OCI-LY3 (cell line): ENCODE results near the gene LRRC46.
A peak's percentile ranks its signal among the peaks of the same experiment; 100 is the strongest.

Source experiments
- H2AFZ ChIP-seq: fragments of 200-600, 300-600 bp; shearing (Covaris generic); 2 replicates; pipeline ENCODE4 v1.6.0; 2014; ENCODE audit warnings: antibody characterized with exemption, low read depth, low read length
- H3K27ac ChIP-seq: fragments of 200-600, 300-600 bp; sonication (generic); 2 replicates; pipeline ENCODE4 v1.5.1; 2014; ENCODE audit warnings: mild to moderate bottlenecking, low read length, moderate library complexity, mixed read lengths
- H3K27me3 ChIP-seq: fragments of 200-600, 300-600 bp; sonication (generic); 2 replicates; pipeline ENCODE4 v1.6.1; 2014; ENCODE audit warnings: low read depth, low read length, mixed read lengths
- H3K36me3 ChIP-seq: fragments of 200-600, 300-600 bp; sonication (generic); replicated peaks from 2 replicates; pipeline ENCODE3; 2014; ENCODE audit warnings: low read depth, low read length, mixed read lengths
- H3K4me1 ChIP-seq: fragments of 300-600, 200-600 bp; sonication (generic); 2 replicates; pipeline ENCODE4 v1.6.1; 2014; ENCODE audit warnings: low read length, mixed read lengths
- H3K4me2 ChIP-seq: fragments of 200-600, 300-600 bp; sonication (generic); 2 replicates; pipeline ENCODE4 v1.6.1; 2014; ENCODE audit warnings: low read length, mixed read lengths
- H3K4me3 ChIP-seq: fragments of 300-600, 200-600 bp; sonication (generic); 2 replicates; pipeline ENCODE4 v1.5.1; 2014; ENCODE audit warnings: antibody characterized with exemption, mild to moderate bottlenecking, low read length, moderate library complexity
- H3K79me2 ChIP-seq: fragments of 300-600, 200-600 bp; shearing (Covaris generic); 2 replicates; pipeline ENCODE4 v1.6.1; 2014; ENCODE audit warnings: mild to moderate bottlenecking, low read length, mixed read lengths
- H3K9ac ChIP-seq: fragments of 300-600, 200-600 bp; shearing (Covaris generic); 2 replicates; pipeline ENCODE4 v1.6.0; 2014; ENCODE audit warnings: mild to moderate bottlenecking, low read length, moderate library complexity
- H3K9me3 ChIP-seq: fragments of 200-600, 300-600 bp; shearing (Covaris generic); 2 replicates; pipeline ENCODE4 v1.6.1; 2014; ENCODE audit warnings: low read length, mixed read lengths; ENCODE audit not compliant: insufficient read depth
- H4K20me1 ChIP-seq: fragments of 200-600, 300-600 bp; sonication (generic); 2 replicates; pipeline ENCODE4 v1.6.1; 2016; ENCODE audit warnings: low read length, mixed read lengths; ENCODE audit not compliant: insufficient read depth
- CTCF ChIP-seq: fragments of 200-600, 300-600 bp; sonication (generic); IDR thresholded peaks from 2 replicates; pipeline ENCODE4 v1.5.1; 2014; ENCODE audit warnings: antibody characterized with exemption, low read length, low read depth
- EZH2phosphoT487 ChIP-seq: fragments of 200-600 bp; shearing (Covaris generic); IDR thresholded peaks from 2 replicates; pipeline ENCODE4 v1.6.1; 2018; ENCODE audit warnings: antibody characterized with exemption, mixed run types, low read depth

Gene LRRC46

DNA sequence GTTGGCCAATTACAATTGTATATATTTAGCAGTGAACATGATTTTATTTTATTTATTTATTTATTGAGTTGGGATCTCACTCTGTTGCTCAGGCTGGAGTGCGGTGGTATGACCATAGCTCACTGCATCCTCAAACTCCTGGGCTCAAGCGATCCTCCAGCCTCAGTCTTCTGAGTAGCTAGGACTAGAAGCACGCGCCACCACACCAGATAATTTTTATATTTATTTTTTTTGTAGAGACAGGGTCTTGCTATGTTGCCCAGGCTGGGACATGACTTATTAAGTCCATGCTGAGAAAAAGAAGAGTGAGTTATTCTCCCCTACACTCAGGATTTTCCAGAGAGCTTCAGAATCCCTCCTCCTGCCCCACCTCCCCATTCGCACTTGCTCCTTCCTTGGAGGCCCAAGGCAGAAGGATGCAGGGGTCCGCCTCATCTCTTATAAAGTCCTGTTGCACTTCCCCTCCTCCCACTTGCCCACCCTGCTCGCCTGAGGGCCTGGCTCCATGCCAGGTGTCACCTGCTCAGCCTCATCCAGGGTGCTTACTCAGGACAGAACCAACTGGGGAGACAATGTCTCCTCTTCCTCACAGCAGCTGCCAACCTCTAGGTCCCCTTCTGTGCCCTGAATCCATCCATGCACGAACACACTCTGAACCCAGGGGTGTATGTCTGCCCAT lies 48.4 kb downstream of the LRRC46 start:
- Histone ChIP-seq H3K9me3 (no peaks in the 10 kb centered on the region), H3K27ac (peak overlapping the region; percentile 42), H4K20me1 (no peaks in the 10 kb centered on the region), H3K4me2 (peak overlapping the region; percentile 42), H3K27me3 (no peaks in the 10 kb centered on the region), H3K9ac (no peak overlapping the region), H3K4me1 (peaks cover 81% of the 10 kb centered on the region), H3K79me2 (no peaks in the 10 kb centered on the region), H2AFZ (no peak overlapping the region), H3K4me3 (no peak overlapping the region), H3K36me3 (no peaks in the 10 kb centered on the region)
- TF ChIP-seq EZH2phosphoT487 (no peak), CTCF (no peak)

- peaks cover 75% of the 10 kb centered on the region for H3K4me1 ChIP-seq
- H3K9ac ChIP-seq = no peak overlapping the region
- H3K4me2 ChIP-seq = peak overlapping the region; percentile 16; the same call in 1 of the 2 replicates
- TF ChIP-seq CTCF (no peak), EZH2phosphoT487 (no peak)
- no peaks in the 10 kb centered on the region for H4K20me1 ChIP-seq
- H3K36me3 ChIP-seq = no peaks in the 10 kb centered on the region
- no peaks in the 10 kb centered on the region for H3K9me3 ChIP-seq
- H3K27me3 ChIP-seq = no peaks in the 10 kb centered on the region
- no peak overlapping the region for H2AFZ ChIP-seq
- no peak overlapping the region for H3K27ac ChIP-seq
- no peak overlapping the region for H3K4me3 ChIP-seq
- no peaks in the 10 kb centered on the region for H3K79me2 ChIP-seq
These were observed 50.8 kb downstream of the LRRC46 start for GRCh38 chr17:47882247-47882646.

- Histone ChIP-seq H3K36me3 (no peaks in the 10 kb centered on the region), H3K9me3 (no peaks in the 10 kb centered on the region), H3K4me2 (no peak overlapping the region), H3K27ac (no peak overlapping the region), H3K27me3 (no peaks in the 10 kb centered on the region), H3K4me1 (peaks cover 68% of the 10 kb centered on the region), H3K4me3 (no peak overlapping the region), H3K79me2 (no peaks in the 10 kb centered on the region), H2AFZ (no peak overlapping the region), H3K9ac (no peak overlapping the region), H4K20me1 (no peaks in the 10 kb centered on the region)
- TF ChIP-seq EZH2phosphoT487 = no peak
- TF ChIP-seq CTCF = no peak
These were observed 51.5 kb downstream of the LRRC46 start for GRCh38 chr17:47882695-47883588.

- Histone ChIP-seq H3K27me3 (no peaks in the 10 kb centered on the region), H3K4me2 (no peak overlapping the region), H3K9me3 (no peaks in the 10 kb centered on the region), H3K4me3 (no peak overlapping the region), H2AFZ (no peak overlapping the region), H3K4me1 (peaks cover 64% of the 10 kb centered on the region), H3K27ac (no peak overlapping the region), H3K79me2 (no peaks in the 10 kb centered on the region), H4K20me1 (no peaks in the 10 kb centered on the region), H3K36me3 (no peaks in the 10 kb centered on the region), H3K9ac (no peak overlapping the region)
- no peak for TF ChIP-seq CTCF
- no peak for TF ChIP-seq EZH2phosphoT487
These were observed 52.3 kb downstream of the LRRC46 start for GRCh38 chr17:47883589-47884426.
